SKM-1 treated with dmso at 0.1 percent for 144 hours (cell line): Measurements from ENCODE around the gene MATCAP1.
A peak's percentile ranks its signal among the peaks of the same experiment; 100 is the strongest.

Experiments
- DNase-seq: peaks from one replicate; lab custom pipeline; 2025; ENCODE audit not compliant: unreplicated experiment; lab: John Stamatoyannopoulos, UW

The MATCAP1 gene

DNA sequence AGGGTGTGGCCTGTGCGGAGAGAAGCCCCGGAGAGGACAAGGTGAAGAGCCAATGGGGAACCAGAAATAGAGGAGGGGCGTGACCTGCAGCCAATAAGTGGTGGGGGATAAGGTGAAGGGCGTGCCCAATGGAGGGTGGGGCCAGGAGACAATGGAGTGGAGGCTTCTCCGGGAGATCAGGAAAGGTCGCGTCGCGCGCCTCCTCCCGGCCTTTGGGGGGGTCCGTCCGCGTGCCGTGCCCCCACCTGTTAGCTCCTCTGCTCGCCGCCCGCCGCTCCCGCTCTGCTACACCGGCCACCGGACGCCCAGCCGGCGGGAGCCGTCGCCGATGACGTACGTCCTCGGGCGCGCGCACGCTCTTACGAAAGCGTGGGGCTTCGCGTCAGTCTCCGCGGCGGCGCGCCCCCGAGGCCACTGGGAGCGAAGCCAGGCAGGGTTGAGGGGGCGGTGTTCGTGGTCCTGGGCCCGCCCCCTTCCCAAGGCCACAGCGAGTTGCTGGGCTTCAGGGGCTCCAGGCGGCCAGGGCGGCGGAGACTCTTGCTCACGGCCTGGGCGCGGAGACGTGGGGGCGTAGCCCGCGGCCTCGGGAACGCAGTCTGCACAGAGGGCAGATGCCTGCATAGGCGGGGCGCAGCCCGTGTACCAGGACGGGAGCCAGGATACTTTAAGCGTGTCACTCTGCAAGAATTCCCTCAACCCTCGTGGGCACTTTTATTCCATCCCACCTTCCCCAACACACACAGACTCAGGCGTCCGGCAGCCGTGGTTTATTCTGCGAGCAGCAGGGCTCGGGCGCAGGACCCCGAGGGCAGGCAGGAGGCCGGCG lies at the start of gene MATCAP1:
Gene MATCAP1, minus strand, starts transcription at position 337 of the 826 bp plus-strand sequence. CDS start 3,353 bp downstream, outside the sequence.
- DNase-seq: peak; percentile 99

DNA sequence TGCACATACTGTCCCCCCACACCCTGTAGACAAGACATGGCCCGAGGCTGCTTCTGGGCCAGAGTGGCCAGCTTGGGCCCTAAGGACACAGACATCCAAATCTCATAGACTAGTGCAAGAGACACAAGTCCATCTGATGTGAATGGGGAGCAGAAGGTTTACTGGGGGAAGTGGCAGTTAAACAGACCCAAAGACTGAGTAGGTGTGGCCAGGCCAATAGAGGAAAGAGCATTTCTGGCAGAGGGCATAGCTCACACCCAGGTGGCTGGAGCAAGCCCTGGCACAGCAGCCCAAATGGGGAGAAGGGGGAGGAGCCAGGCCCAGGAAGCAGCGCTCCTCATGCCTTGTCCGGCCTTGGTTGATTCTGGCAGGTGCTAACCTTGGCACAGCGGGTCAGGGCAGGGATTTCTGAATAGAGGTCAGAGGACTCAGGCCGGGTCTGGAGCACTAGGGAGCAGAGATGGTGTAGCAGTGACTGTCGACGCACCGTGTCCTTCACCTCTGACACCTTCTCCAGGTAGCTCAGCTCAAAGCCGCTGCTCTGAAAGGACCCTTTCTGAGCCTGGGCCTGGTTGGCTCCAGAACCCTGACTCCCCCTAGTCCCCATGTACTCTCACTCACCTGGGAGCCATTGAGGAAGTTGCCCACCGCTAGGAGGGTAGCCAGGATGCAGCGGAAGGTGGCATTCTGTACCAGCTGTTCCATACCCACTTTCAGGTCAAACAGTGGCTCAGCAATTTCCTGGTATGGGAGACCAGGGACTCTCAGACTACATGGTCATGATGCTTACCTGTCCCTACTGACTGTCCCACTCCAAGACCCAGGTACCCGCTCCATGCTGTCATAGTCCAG lies 47.3 kb upstream of the MATCAP1 start:
- DNase-seq: no peak

DNA sequence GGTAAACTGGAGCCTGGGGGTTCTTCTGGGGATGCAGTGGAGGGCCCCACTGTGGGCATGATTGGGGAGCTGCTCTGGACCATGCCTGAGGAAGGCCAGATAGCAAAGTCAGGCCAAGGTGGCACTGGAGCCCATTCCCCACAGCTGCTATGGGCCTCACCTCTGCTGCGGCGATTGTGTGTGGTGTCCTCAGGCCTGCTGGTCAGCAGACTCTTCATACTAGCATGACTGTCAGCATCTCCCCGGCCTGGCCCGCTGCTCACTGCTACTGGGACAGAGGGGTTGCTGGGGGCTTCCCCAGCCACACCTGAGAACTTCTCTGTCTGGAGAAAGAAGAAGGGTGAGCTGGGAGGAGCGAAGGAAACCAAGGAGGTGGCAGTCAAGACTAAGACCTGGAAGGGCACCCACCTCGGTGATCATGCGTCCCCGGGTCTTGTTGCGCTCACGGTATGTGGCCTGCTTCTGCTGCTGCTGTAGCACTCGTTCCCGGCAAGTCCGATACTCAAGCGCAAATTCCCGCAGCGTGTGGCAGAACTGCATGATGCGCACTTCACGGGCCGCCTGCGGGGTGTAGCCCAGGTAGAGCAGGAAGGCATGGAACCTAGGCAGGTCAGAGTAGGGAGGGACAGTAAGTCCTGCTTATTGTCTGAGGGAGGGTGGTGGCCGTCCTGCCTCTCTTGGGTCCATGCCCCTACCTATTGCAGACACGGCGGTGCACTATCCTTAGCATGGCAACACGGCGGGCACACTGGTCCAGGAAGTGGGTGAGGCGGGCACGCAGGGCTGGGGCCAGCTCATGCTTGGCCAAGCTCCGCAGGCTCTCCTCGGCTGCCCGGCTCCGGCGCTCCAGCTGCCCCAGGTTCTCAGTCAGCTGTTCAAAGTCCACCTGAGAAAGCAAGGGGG lies 46.4 kb upstream of the MATCAP1 start:
- DNase-seq: no peak

DNA sequence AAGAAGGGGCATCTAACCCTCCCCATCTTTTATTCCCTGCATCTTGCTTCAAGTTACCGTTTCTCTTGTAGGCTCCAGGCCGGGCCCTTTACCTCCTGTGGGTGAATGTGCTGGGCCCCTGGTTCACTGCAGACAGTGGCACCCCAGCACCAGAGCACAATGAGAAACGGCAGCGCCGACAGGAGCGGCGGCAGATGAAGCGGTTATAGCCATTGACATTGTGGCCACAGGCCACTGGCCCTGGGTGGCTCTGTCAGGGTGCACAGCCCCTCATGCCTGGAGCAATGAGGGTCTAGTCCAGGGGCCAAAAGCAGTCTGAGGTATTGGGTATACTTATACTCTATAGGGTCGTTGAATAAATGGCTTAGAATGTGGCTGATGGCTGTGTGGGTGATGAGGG lies 45.1 kb upstream of the MATCAP1 start:
- DNase-seq: no peak

DNA sequence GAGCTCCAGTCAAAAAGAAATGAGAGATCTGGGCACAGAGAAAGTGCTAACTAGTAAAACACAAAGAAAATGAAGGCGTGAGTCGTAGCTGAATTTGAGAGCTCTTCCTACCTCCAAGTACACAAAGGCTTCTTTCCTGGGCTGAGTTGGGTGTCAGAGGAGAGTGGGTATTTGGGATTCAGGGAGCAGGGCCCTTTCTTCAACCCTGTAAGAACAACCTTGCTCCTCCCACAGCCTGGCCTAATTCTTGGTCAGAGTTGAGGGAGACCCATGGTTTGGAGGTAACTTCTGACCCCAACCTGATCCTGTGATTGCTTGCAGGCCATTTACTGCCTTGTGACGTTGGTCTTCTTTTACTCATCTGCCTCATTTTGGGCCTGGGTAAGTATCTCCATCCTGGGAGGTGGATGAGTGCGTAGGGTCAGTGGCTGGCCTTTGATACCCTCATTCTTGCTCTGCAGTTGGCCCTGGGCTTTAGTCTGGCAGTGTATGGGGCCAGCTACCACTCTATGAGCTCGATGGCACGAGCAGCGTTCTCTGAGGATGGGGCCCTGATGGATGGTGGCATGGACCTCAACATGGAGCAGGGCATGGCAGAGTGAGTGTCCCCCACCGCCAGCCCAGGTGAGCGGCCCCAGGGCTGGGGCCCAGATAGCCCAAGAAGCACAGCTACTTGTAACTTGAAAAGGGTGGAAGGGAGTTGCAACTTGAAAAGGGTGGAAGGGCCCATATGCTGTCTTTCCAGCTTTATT lies 44.4 kb upstream of the MATCAP1 start:
- no peak for DNase-seq

DNA sequence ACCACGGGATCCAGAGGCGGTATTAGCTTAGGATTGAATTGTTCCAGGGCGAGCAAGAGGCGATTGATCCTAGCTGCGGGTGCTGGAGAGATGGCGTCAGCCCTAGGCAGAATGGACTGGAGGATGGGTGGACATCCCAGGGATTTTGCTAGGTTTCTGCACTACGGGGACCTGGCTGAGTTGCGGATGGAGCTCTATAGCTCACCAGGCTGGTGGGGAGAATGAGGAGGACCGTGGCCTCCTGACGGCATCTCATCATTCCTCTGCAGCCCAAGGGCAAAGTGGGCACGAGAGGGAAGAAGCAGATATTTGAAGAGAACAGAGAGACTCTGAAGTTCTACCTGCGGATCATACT lies 43.8 kb upstream of the MATCAP1 start:
- DNase-seq: no peak

DNA sequence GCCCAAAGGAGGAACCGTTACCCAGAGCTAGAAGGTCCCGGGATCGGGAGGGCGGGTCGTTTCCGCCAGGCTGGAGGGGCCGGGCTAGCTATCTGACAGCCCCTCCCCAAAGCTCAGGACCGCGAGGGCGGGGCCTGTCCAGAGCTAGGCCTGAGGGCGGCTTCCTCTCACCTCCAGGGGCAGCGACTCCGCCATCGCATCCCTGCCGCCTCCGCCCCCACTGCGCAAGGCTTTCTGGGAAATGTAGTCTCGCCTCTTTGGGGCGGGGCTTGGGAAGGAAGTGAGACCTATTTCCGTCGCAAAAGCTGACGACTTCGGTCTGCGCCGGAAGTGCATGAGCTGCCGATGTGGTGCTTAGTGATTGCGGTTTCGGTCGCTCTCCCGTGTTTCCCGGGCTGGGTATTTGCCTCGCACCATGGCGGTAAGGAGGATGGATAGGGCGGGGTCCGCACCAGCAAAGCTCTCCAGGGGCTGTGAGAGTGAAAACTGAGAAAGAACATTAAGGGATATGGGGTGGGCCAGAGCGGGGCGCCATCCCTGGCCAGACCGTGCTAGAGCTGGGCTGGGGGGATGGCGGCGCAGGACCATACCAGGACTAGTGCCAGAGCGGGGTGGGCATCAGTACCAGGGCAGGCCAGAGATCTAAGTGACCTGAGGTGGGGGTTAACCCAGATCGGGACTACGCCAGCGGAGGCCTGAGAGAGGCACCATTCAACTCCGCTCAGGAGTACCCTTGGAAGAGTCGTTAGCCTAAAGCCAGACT lies 43.2 kb upstream of the MATCAP1 start, which contains the start of gene TMEM208:
Gene TMEM208, plus strand, starts transcription at position 327 of the 763 bp plus-strand sequence. Its CDS starts 89 bp downstream, at position 416.
- peak; percentile 91 for DNase-seq

DNA sequence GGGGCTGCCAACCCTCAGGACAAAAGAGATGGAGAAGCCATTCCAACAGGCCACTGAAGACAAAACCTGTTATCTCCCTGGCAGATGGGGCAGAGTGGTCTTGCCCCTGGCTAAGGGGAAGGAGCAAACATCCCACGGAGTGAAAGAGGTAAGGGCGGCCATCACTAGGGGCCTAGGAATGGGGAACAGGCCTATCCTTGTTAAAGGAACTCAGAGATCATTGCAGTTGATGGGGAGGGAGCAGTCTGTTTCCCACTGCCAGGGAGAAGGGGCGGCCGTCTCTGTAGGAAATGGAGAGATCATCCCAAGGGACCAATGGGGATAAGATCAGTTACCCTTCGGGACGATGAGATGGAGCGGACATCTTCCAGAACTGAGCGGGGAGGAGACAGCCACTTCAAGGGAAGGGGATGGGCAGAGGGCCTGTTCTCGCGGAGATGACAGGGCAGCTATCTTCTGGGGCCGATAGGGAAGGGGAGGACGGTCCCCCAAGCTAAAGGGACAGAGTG lies 42.6 kb upstream of the MATCAP1 start:
- DNase-seq: no peak

DNA sequence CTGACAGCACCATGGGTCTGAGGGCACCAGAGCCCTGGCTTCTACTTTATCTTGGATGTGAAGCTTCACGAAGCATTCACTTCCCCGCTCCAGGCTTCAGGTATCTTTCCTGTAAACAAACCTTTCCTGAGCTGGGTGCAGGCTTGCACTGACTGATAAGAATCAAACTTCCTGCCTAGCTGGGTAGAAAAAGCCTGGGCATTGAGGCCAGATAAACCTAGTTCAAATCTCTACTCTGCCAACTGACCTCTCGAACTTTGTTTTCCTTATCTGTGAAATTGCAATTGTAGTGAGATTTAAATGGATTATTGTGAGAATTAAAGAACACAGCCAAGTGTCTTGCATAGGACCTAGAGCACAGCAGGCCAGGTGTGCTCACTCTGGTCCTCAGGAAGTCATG lies 40.2 kb upstream of the MATCAP1 start:
- no peak for DNase-seq

DNA sequence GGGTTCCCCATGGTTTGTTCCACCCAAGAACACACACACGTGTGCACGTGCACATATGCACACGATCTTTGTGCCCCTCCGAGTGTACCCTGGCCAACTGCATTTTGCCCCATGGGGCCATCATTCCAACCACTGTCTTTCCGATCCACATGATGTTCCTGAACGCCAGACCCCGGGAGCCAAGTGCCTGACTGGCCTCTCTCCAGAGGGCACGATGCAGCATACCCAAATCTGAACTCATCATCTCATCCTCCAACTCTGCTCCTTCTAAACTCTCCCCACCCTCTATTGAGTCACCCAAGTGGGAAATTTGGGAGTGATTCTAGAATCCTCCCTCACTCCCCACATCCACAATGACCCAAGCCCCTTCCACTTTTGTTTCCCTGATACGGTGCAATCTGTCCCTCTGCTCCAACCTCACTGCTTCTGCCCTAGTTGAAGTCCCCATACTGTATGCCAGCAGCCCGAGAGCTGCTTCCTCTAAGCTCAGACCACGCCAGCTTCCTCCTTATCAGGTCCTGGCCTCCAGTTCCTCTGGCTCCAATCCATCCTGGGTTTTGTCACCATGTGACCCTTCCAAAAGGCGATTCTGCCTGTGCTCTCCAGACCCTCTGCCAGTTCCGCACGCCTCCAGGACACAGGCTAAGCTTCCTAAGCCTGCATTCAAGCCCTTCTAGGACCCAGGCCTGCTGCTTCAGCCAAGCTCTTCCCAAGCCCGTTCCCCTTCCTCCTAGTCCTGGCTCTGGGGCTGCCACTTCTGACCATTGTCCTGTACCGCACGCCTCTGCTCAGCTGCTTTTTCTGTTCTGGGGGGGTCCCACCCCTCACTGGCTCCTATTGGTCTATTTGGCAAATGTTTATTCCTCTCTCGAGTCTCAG lies 33.1 kb upstream of the MATCAP1 start:
- peak; percentile 71 for DNase-seq

DNA sequence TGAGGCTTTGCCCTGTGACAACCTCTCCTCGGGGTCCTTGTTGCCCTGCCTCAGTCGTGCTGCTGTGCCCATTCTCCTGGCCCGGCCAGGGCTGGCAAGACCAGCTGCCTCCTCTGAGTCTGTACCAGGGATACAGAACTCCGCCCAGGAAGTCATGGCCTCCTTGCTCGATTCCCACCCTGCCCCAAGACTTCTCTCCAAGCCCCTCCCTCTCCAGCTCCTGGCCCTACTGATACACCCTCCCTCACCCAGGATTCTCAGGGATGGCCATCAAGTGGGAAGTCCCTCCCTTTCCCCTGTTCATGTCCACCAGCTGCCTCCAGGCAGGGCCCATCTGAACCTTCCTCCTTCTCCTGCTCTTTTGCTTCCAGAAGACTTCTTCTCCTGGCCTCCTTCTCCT lies 31.9 kb upstream of the MATCAP1 start:
- DNase-seq: no peak

DNA sequence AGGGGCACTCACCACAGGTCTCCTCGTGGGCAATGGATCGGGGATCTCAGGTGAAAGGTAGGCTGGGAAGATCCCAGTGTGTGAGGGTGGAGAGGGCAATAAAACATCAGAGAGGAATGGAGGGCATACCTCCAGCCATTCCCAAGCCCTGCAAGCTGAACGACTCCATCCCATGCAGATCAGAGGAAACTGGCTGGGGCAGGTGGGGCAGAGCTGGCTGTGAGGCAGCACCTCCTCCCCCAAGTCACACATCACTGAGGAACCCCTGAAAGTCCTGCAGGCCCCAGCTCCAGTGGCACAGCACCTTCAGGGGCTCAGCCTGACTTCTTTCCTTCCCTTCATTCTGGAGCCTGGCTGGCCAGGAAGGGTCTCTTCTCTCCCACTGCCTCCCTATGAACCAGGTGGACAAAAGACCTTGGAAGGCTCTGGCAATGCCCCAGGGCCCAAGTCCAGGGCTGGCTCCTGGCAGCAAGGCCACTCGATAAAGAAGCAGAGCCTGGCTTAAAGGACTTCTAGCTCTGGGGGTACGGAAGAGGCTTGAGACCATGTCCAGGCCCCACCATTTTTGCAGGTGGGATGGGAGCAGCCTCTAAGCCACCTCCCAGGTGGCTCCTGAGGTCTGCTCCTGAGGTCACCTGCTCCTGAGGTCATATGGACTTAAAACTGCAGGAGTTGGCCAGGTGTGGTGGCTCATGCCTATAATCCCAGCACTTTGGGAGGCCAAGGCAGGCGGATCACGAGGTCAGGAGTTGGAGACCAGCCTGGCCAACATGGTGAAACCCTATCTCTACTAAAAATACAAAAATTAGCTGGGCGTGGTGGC lies 29.6 kb upstream of the MATCAP1 start:
- no peak for DNase-seq

DNA sequence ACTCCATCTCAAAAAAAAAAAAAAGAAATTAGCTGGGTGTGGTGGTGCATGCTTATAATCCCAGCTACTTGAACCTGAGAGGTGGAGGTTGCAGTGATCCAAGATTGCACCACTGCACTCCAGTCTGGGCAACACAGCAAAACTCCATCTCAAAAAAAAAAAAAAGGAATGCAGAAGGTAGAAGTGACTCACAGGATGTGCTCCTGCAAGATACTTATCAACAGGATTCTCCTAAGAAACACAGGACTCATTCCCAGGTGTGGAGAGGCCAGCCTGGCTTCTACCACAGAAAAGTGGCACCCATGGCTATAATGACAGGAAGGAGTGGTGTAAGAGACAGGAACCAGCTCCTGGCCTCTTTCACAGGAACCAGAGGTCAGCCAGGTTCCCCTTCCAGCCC lies 29.0 kb upstream of the MATCAP1 start:
- DNase-seq: no peak

DNA sequence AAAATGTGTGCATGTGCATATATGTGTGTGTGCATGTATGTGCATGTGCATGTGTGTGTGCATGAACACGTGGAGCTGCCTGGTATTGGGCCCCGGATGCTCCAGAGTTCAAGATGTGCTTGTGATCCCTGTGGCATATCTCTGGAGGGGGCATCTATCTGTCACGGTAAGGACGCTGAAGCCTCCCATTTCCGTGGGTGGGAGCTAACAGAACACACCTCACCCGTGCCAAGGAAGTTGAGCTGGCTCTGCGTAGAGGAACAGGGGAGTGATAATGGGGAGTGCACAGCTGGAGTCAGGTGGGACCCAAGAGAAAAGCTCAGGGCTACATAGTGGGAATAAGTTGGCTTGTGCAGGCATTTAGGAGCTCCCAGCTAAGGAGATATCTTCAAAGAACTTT lies 27.9 kb upstream of the MATCAP1 start:
- DNase-seq: no peak

DNA sequence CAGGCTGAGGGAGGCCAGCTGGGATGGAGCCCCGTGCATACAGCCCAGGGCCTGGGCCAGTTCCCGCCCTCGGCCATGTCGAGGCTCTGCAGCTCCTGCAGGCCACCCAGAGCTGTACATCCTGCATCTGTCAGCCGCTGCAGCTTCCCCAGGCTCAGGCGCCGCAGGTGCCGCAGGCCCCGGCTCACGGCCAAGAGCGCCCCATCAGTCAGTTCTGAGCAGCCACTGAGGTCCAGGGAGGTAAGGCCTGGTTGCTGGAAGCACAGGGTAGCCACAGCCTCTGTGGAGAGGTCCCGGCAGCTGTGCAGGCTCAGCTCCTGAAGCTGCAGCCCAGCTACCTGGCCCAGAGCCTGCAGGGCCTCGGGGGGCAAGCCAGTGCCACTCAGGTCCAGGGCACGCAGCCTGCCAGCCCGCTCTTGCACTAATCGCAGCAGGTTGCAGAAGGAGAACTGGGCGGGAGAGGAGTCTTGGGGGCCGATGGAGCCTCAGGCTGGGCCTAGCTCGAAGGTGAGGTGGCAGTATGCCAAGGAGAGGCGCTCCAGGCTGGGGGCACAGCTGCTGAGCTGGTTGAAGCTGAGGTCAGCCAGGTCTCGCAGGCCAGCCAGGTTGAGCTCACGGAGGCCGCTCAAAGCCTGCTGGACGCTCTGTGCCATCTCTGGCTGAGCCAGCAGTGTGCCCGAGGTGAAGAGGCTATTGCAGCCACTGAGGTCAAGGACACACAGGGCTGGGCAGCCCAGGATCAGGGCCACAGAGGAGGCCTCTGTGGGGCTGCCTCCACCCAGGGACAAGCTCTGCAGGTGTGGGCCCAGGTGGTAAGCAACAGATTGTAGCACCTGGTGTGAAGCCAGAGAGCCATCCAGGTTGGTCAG lies 26.5 kb upstream of the MATCAP1 start:
- no peak for DNase-seq

DNA sequence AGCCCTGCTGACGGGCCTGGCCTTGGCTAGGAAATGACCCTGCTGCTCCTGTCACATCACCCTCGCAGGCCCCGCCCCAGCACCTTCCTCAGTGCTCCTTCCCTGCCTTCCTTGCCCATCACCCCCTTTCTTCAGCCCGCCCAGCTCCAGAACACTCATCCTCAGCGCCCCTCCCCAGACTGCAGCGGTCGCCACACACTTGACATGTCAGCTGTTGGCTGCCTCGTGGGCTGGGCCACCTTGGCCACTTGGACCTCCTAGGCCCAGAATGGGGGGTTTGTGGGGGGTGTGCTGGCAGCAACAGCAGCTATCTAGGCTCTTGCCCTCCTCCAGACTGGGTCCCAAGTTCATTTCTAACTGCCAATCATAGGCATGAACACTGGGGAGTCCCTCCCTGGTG lies 25.8 kb upstream of the MATCAP1 start:
- DNase-seq: no peak
